ENCODE measurements around the gene CXXC5.
A peak's percentile ranks its signal among the peaks of the same experiment; 100 is the strongest.

The CXXC5 gene

DNA sequence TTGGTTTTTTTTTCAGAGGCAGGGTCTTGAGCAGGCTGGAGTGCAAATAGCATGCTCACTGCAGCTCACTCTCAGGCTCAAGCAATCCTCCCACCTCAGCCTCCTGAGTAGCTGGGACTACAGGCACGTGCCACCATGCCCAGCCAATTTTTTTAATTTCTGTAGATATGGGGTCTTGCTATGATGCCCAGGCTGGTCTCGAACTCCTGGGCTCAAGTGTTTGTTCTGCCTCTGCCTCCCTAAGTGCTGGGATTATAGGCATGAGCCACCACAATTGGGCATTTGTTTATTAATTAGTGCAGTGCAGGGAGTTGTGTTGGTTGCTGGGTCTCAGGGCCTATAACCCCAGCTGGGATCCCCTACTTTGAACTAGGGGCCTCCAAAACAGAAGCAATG is 47.0 kb downstream of the CXXC5 start:
- no peak for DNase-seq (ENCODE audit: low read depth)
- TF ChIP-seq, protein P1, sequence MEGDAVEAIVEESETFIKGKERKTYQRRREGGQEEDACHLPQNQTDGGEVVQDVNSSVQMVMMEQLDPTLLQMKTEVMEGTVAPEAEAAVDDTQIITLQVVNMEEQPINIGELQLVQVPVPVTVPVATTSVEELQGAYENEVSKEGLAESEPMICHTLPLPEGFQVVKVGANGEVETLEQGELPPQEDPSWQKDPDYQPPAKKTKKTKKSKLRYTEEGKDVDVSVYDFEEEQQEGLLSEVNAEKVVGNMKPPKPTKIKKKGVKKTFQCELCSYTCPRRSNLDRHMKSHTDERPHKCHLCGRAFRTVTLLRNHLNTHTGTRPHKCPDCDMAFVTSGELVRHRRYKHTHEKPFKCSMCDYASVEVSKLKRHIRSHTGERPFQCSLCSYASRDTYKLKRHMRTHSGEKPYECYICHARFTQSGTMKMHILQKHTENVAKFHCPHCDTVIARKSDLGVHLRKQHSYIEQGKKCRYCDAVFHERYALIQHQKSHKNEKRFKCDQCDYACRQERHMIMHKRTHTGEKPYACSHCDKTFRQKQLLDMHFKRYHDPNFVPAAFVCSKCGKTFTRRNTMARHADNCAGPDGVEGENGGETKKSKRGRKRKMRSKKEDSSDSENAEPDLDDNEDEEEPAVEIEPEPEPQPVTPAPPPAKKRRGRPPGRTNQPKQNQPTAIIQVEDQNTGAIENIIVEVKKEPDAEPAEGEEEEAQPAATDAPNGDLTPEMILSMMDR (IDR thresholded peaks at IDR 0.05; ENCODE audit: control insufficient read depth, insufficient read depth, low read depth, low read length, missing control alignments): no peak
- H3K4me3 ChIP-seq (ENCODE audit: control insufficient read depth, low read depth, low read length): no peak overlapping the region

DNA sequence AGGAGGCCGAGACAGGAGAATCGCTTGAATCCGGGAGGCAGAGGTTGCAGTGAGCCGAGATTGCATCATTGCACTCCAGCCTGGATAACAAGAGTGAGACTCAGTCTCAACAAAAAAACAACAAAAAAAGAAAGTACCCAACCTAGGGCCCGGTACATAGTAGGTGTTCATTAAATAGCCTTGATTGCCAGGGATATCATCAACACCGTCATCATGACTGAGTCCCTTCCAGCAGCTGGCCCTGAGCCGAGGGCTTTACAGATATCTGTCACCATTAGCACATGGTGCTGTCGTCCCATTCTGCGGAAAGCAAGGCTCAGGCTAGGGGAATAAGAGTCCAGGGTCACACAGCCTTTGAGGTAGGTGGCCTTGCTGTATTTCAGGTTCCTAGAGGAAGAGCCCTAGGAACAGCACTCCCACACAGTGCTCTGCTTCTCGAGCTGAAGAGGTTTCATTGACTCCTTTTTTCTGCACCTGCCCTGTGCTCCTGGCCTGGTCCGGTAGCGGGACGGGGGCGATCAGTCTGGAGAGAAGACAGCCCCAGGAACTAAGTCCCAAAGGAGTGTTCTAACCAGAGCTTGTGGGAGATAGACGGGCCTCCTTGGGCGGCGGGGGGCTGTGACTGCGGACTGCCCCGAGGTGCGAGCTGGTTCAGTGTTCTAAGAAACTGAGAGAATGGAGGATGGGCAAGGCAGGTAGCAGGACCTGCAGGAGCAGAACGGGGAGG is 48.2 kb downstream of the CXXC5 start:
- H3K4me3 ChIP-seq (ENCODE audit: control insufficient read depth, low read depth, low read length): peak overlapping the region; percentile 11; the same call in 1 of the 2 replicates
- TF ChIP-seq, protein P1 (IDR thresholded peaks at IDR 0.05; ENCODE audit: control insufficient read depth, insufficient read depth, low read depth, low read length, missing control alignments): no peak
- DNase-seq (ENCODE audit: low read depth): no peak

DNA sequence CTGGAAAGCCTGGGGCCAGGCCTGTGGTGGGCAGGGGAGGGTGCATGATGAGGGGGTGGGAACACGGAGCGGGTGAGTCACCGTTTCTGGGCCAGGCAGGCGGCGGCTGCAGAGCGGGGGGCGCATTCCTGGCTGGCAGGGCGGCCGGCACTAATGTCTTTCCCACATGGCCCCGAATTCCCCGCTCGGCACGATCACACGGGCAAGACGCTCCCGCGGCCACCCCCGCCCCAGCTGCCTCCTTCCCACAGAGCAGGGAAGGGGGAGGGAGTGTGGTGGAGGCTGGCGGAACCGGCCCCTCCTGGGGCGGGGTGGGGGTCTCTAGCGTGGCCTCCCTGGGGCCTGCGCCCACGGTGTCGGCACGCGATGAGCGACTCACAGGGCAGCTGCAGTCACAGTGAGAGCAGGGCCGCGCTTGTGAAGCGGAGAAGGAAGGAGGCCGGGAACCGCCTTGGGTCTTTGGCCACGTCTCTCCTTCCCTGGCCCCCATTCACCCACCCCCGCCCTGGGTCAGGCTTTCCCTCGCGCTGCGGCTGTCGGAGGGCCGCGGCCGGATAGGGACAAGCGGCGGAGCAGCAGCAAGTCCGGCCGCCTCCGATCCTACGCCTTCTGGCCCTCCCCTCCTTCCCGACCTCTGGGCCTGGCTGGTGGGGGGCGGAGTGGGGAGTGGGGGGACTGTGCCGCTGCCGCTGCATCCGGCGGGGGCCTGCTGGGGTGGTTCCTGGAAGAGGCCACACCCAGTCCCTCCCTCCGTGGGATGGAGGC is 48.9 kb downstream of the CXXC5 start:
- TF ChIP-seq, protein P1 (IDR thresholded peaks at IDR 0.05; ENCODE audit: control insufficient read depth, insufficient read depth, low read depth, low read length, missing control alignments): no peak
- DNase-seq (ENCODE audit: low read depth): peak; percentile 63
- peak overlapping the region; percentile 45 for H3K4me3 ChIP-seq (ENCODE audit: control insufficient read depth, low read depth, low read length)

DNA sequence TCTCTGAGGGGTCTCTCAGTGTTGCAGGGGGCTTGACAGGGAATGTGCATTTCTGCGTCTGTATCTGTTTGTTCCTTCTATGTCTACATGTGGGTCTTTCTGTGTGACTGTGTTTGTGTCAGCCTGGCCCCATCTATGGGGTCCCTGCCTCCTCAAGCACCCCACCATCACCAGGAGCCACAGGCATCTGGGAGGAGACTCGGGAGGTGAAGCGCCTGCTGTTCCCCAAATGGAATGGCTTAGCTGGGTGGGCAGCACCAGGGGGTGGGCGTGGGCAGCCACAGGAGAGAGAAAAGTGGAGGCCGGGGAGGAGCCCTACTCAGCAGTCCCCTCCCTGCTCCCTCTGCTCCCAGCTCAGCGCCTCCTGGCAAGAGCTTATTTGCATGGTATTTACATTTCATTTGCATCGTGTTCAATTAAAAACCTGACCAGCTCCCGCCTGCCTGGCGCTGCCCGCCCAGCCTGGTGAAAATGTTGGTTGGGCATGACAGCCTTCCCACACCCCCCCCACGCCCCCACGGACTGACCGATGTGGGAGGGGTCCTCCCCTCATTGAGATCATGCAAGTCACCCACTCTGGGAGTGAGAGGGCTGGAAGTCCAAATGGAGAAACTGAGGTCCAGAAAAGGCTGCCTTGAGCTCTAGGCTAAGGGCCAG is 50.5 kb downstream of the CXXC5 start:
- TF ChIP-seq, protein P1 (IDR thresholded peaks at IDR 0.05; ENCODE audit: control insufficient read depth, insufficient read depth, low read depth, low read length, missing control alignments): no peak
- no peak for DNase-seq (ENCODE audit: low read depth)
- H3K4me3 ChIP-seq (ENCODE audit: control insufficient read depth, low read depth, low read length): no peak overlapping the region

DNA sequence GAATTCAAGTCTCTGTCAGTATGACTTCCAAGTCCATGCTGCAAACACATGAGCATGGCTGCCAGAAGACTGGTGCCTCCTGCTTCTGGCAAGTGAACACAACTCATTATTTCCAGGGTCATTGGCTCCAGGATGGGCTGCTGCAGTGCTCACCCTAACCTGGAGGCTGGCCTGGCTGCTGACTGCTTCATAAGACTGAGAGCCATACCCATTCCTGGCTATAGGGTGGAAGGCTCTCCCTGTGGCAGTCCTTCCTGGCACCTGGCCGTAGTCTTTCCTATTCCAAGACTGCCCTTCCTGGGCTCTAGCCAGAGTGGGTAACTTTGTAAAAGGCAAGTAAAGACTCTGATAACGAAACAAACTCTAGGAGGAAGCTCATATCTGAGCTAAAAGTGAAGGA is 51.2 kb downstream of the CXXC5 start:
- no peak overlapping the region for H3K4me3 ChIP-seq (ENCODE audit: control insufficient read depth, low read depth, low read length)
- TF ChIP-seq, protein P1 (IDR thresholded peaks at IDR 0.05; ENCODE audit: control insufficient read depth, insufficient read depth, low read depth, low read length, missing control alignments): no peak
- DNase-seq (ENCODE audit: low read depth): no peak

DNA sequence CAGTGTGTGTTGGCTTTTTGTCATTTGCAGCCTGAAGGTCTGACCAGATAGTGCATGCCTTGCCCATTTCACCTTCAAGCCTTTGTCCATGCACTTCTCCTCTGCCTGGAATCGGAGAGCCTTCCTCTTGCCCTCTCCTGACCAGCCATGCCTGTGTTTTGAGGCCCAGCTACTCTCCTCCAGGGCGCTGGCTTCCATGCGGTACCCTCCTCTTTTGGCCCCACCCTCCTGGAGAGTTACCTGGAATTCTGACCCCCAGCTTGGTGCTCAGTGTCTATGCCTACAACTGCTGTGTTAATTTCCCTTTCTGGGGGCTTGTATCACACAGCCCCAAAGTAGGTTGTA is 52.5 kb downstream of the CXXC5 start:
- H3K4me3 ChIP-seq (ENCODE audit: control insufficient read depth, low read depth, low read length): no peak overlapping the region
- TF ChIP-seq, protein P1 (IDR thresholded peaks at IDR 0.05; ENCODE audit: control insufficient read depth, insufficient read depth, low read depth, low read length, missing control alignments): no peak
- no peak for DNase-seq (ENCODE audit: low read depth)

Data from AG09309 (cell line).